MG63 (cell line): Measurements from ENCODE around the gene PLET1. TPM values are rescaled to one million over a fixed set of nuclear protein-coding genes. Genes with fewer than 3 reads are reported as not detected.

Experiments used
- DNase-seq: peaks from one replicate; pipeline ENCODE4 v3.0.0-alpha.2; 2020
- H3K27me3 ChIP-seq: fragments of 250-450 bp; sonication (Bioruptor Pico); 2 replicates; pipeline ENCODE4 v1.5.1; 2020; ENCODE audit warnings: mild to moderate bottlenecking, moderate library complexity
- H3K36me3 ChIP-seq: fragments of 250-450 bp; sonication (Bioruptor Pico); 2 replicates; pipeline ENCODE4 v1.5.1; 2020; ENCODE audit warnings: mild to moderate bottlenecking, moderate library complexity
- H3K4me3 ChIP-seq: fragments of 250-450 bp; sonication (Bioruptor Pico); 2 replicates; pipeline ENCODE4 v1.5.1; 2020; ENCODE audit warnings: mild to moderate bottlenecking, moderate library complexity
- H3K9me3 ChIP-seq: fragments of 250-450 bp; sonication (Bioruptor Pico); 2 replicates; pipeline ENCODE4 v1.5.1; 2020; ENCODE audit warnings: mild to moderate bottlenecking, moderate library complexity
- total RNA-seq: library from RNA; depleted of rRNA; stranded (reverse); fragments of >200 nt; shearing (Covaris generic); gene quantifications from 2 replicates; pipeline ENCODE4 v1.2.3, GENCODE V29; 2014; ENCODE audit warnings: low replicate concordance

Gene PLET1
- total RNA-seq, 1 experiment from 2014 or later = not detected

GRCh38 chr11:112291191-112291590 lies 30.5 kb upstream of the PLET1 start:
- H3K36me3 ChIP-seq = peaks cover 3% of the 10 kb centered on the region; the same call in 1 of the 2 replicates
- DNase-seq = no peak
- no peak overlapping the region; the same call in 1 of the 2 replicates for H3K4me3 ChIP-seq
- no peaks in the 10 kb centered on the region for H3K9me3 ChIP-seq
- no peaks in the 10 kb centered on the region for H3K27me3 ChIP-seq

GRCh38 chr11:112290493-112290850 lies 29.8 kb upstream of the PLET1 start:
- Histone ChIP-seq H3K27me3 (no peaks in the 10 kb centered on the region), H3K36me3 (peaks cover 3% of the 10 kb centered on the region; the same call in 1 of the 2 replicates), H3K9me3 (no peaks in the 10 kb centered on the region), H3K4me3 (peak overlapping the region; percentile 58)
- DNase-seq = no peak

GRCh38 chr11:112289588-112290492 lies 29.2 kb upstream of the PLET1 start:
- Histone ChIP-seq H3K36me3 (peaks cover 3% of the 10 kb centered on the region; the same call in 1 of the 2 replicates), H3K9me3 (no peaks in the 10 kb centered on the region), H3K4me3 (peak overlapping the region; percentile 58), H3K27me3 (no peaks in the 10 kb centered on the region)
- DNase-seq = peak; percentile 84

- no peaks in the 10 kb centered on the region; the same call in 1 of the 2 replicates for H3K36me3 ChIP-seq
- H3K27me3 ChIP-seq = no peaks in the 10 kb centered on the region
- H3K4me3 ChIP-seq = no peak overlapping the region
- no peaks in the 10 kb centered on the region for H3K9me3 ChIP-seq
- DNase-seq = no peak
Measured at GRCh38 chr11:112288021-112288420, 27.4 kb upstream of the PLET1 start.

- Histone ChIP-seq H3K4me3 (no peak overlapping the region), H3K9me3 (no peaks in the 10 kb centered on the region), H3K27me3 (no peaks in the 10 kb centered on the region), H3K36me3 (no peaks in the 10 kb centered on the region)
- DNase-seq = no peak
Measured at GRCh38 chr11:112285841-112286311, 25.2 kb upstream of the PLET1 start.

- H3K36me3 ChIP-seq = no peaks in the 10 kb centered on the region
- no peaks in the 10 kb centered on the region for H3K9me3 ChIP-seq
- H3K27me3 ChIP-seq = no peaks in the 10 kb centered on the region
- DNase-seq = no peak
- no peak overlapping the region for H3K4me3 ChIP-seq
Measured at GRCh38 chr11:112281726-112282125, 21.1 kb upstream of the PLET1 start.

GRCh38 chr11:112280268-112281126 lies 19.8 kb upstream of the PLET1 start:
- H3K4me3 ChIP-seq = peak overlapping the region; percentile 30
- H3K36me3 ChIP-seq = no peaks in the 10 kb centered on the region
- DNase-seq = peak; percentile 56
- H3K9me3 ChIP-seq = no peaks in the 10 kb centered on the region
- no peaks in the 10 kb centered on the region for H3K27me3 ChIP-seq

GRCh38 chr11:112279901-112280267 lies 19.2 kb upstream of the PLET1 start:
- Histone ChIP-seq H3K36me3 (no peaks in the 10 kb centered on the region), H3K27me3 (no peaks in the 10 kb centered on the region), H3K4me3 (peak overlapping the region; percentile 30), H3K9me3 (no peaks in the 10 kb centered on the region)
- peak; percentile 34 for DNase-seq

GRCh38 chr11:112278803-112279202 lies 18.1 kb upstream of the PLET1 start:
- DNase-seq = no peak
- Histone ChIP-seq H3K27me3 (no peaks in the 10 kb centered on the region), H3K9me3 (no peaks in the 10 kb centered on the region), H3K36me3 (no peaks in the 10 kb centered on the region), H3K4me3 (no peak overlapping the region)

- Histone ChIP-seq H3K4me3 (no peak overlapping the region), H3K9me3 (no peaks in the 10 kb centered on the region), H3K27me3 (no peaks in the 10 kb centered on the region), H3K36me3 (no peaks in the 10 kb centered on the region)
- DNase-seq = no peak
Measured at GRCh38 chr11:112277941-112278340, 17.3 kb upstream of the PLET1 start.

GRCh38 chr11:112277029-112277428 lies 16.4 kb upstream of the PLET1 start:
- Histone ChIP-seq H3K9me3 (no peaks in the 10 kb centered on the region), H3K36me3 (no peaks in the 10 kb centered on the region), H3K27me3 (no peaks in the 10 kb centered on the region), H3K4me3 (no peak overlapping the region)
- DNase-seq = no peak

- no peaks in the 10 kb centered on the region for H3K27me3 ChIP-seq
Measured at GRCh38 chr11:112274007-112274783, 13.5 kb upstream of the PLET1 start.

GRCh38 chr11:112273066-112273465 lies 12.4 kb upstream of the PLET1 start:
- H3K4me3 ChIP-seq = no peak overlapping the region
- no peaks in the 10 kb centered on the region for H3K36me3 ChIP-seq
- DNase-seq = no peak
- no peaks in the 10 kb centered on the region for H3K27me3 ChIP-seq
- no peaks in the 10 kb centered on the region for H3K9me3 ChIP-seq

More at GRCh38 chr11:112274007-112274783, 13.5 kb upstream of the PLET1 start:
- Histone ChIP-seq H3K36me3 (no peaks in the 10 kb centered on the region), H3K9me3 (no peaks in the 10 kb centered on the region), H3K4me3 (no peak overlapping the region)
- no peak for DNase-seq

GRCh38 chr11:112271242-112271641 lies 10.6 kb upstream of the PLET1 start:
- H3K36me3 ChIP-seq = no peaks in the 10 kb centered on the region
- H3K27me3 ChIP-seq = no peaks in the 10 kb centered on the region
- no peak overlapping the region for H3K4me3 ChIP-seq
- DNase-seq = no peak
- H3K9me3 ChIP-seq = no peaks in the 10 kb centered on the region

GRCh38 chr11:112270551-112271180 lies 10.0 kb upstream of the PLET1 start:
- Histone ChIP-seq H3K9me3 (no peaks in the 10 kb centered on the region), H3K27me3 (no peaks in the 10 kb centered on the region), H3K36me3 (no peaks in the 10 kb centered on the region), H3K4me3 (no peak overlapping the region)
- no peak for DNase-seq

GRCh38 chr11:112269139-112269538 lies 8.5 kb upstream of the PLET1 start:
- H3K27me3 ChIP-seq = no peaks in the 10 kb centered on the region
- H3K9me3 ChIP-seq = no peaks in the 10 kb centered on the region
- no peaks in the 10 kb centered on the region for H3K36me3 ChIP-seq
- DNase-seq = no peak
- H3K4me3 ChIP-seq = no peak overlapping the region
